ENCODE results near the gene SLC46A3.

GRCh38 chr13:28750187-28751045 is 31.6 kb upstream of the SLC46A3 start:
- no peak for TF ChIP-seq CTCF (IDR thresholded peaks at IDR 0.05; ENCODE audit: insufficient read depth, low read depth, low read length)
- no peak for TF ChIP-seq EZH2 (IDR thresholded peaks at IDR 0.05; ENCODE audit: insufficient read depth, low read length)
